ENCODE measurements around the gene SPTBN1. TPM values are rescaled to one million over a fixed set of nuclear protein-coding genes. Genes with fewer than 3 reads are reported as not detected.

Gene SPTBN1
- total RNA-seq, 8 experiments from 2014 or later = 114 to 408 (median 185) TPM

- in situ Hi-C loops (cut with MboI; ENCODE audit: low pct_unique_long_range_greater_than_20kb in 2 of 9, low sequenced_read_pairs in 9 of 9, unreplicated experiment in 9 of 9) = no loop called here
- no peak for ATAC-seq (replicated peaks in 6 of 8)
- WGBS, 10 experiments = 83 to 100% (median 94%) methylated on average over 1 to 3 of the region's 3 CpGs; no CpG with 5 or more reads in 3 of the 10 experiments
- H3K4me1 ChIP-seq (replicated peaks in 1 of 2) = peaks cover 1 to 8% of the 10 kb centered on the region in 2 donors
- no peak overlapping the region for H3K4me3 ChIP-seq
- no peak overlapping the region for H3K27ac ChIP-seq
Measured at GRCh38 chr2:54549430-54549829, 93.3 kb downstream of the SPTBN1 start.

GRCh38 chr2:54549917-54550518 is 93.9 kb downstream of the SPTBN1 start:
- H3K4me3 ChIP-seq = no peak overlapping the region
- ATAC-seq (replicated peaks in 6 of 8) = peak in 5 of 8 experiments; percentile 30 to 76 (median 65)
- in situ Hi-C loops (cut with MboI; ENCODE audit: low pct_unique_long_range_greater_than_20kb in 2 of 9, low sequenced_read_pairs in 9 of 9, unreplicated experiment in 9 of 9) = no loop called here
- WGBS, 10 experiments = 49 to 100% (median 90%) methylated on average over 1 to 4 of the region's 4 CpGs; no CpG with 5 or more reads in 3 of the 10 experiments
- no peak overlapping the region for H3K27ac ChIP-seq
- peaks cover 0 to 8% of the 10 kb centered on the region in 2 donors for H3K4me1 ChIP-seq (replicated peaks in 1 of 2)

- in situ Hi-C loops (cut with MboI; ENCODE audit: low pct_unique_long_range_greater_than_20kb in 2 of 9, low sequenced_read_pairs in 9 of 9, unreplicated experiment in 9 of 9) = no loop called here
- no peak for ATAC-seq (replicated peaks in 6 of 8)
- H3K27ac ChIP-seq = no peak overlapping the region
- peaks cover 0 to 8% of the 10 kb centered on the region in 2 donors for H3K4me1 ChIP-seq (replicated peaks in 1 of 2)
- 45 to 89% (median 67%) methylated on average over 1 to 3 of the region's 3 CpGs; no CpG with 5 or more reads in 4 of the 10 experiments for whole genome bisulfite sequencing, 10 experiments
- no peak overlapping the region for H3K4me3 ChIP-seq
Measured at GRCh38 chr2:54550547-54550946, 94.4 kb downstream of the SPTBN1 start.

GRCh38 chr2:54551123-54551756 is 95.1 kb downstream of the SPTBN1 start:
- Histone ChIP-seq H3K4me3 (no peak overlapping the region), H3K27ac (no peak overlapping the region), H3K4me1 (replicated peaks in 1 of 2) (peaks cover 0 to 5% of the 10 kb centered on the region in 2 donors)
- in situ Hi-C loops (cut with MboI; ENCODE audit: low pct_unique_long_range_greater_than_20kb in 2 of 9, low sequenced_read_pairs in 9 of 9, unreplicated experiment in 9 of 9) = no loop called here
- ATAC-seq (replicated peaks in 6 of 8) = no peak
- WGBS, 10 experiments = 47 to 100% (median 67%) methylated on average over 1 to 4 of the region's 4 CpGs; no CpG with 5 or more reads in 1 of the 10 experiments

- 75 to 100% (median 95%) methylated on average over 1 to 2 of the region's 2 CpGs; no CpG with 5 or more reads in 3 of the 10 experiments for WGBS, 10 experiments
- Histone ChIP-seq H3K4me3 (no peak overlapping the region), H3K27ac (no peak overlapping the region), H3K4me1 (replicated peaks in 1 of 2) (peaks cover 5 to 7% of the 10 kb centered on the region in 2 donors)
- no peak for ATAC-seq (replicated peaks in 6 of 8)
- in situ Hi-C loops (cut with MboI; ENCODE audit: low pct_unique_long_range_greater_than_20kb in 2 of 9, low sequenced_read_pairs in 9 of 9, unreplicated experiment in 9 of 9) = no loop called here
Measured at GRCh38 chr2:54553075-54553474, 96.9 kb downstream of the SPTBN1 start.

GRCh38 chr2:54553775-54554174 is 97.6 kb downstream of the SPTBN1 start:
- WGBS, 10 experiments = 60 to 100% (median 100%) methylated on average over 1 of the region's 1 CpG; no CpG with 5 or more reads in 5 of the 10 experiments
- Histone ChIP-seq H3K4me3 (no peak overlapping the region), H3K27ac (no peak overlapping the region), H3K4me1 (replicated peaks in 1 of 2) (peaks cover 5 to 7% of the 10 kb centered on the region in 2 donors)
- in situ Hi-C loops (cut with MboI; ENCODE audit: low pct_unique_long_range_greater_than_20kb in 2 of 9, low sequenced_read_pairs in 9 of 9, unreplicated experiment in 9 of 9) = no loop called here
- ATAC-seq (replicated peaks in 6 of 8) = no peak

GRCh38 chr2:54555318-54555837 is 99.3 kb downstream of the SPTBN1 start:
- WGBS, 10 experiments = 37 to 100% (median 75%) methylated on average over 1 to 3 of the region's 3 CpGs
- in situ Hi-C loops (cut with MboI; ENCODE audit: low pct_unique_long_range_greater_than_20kb in 2 of 9, low sequenced_read_pairs in 9 of 9, unreplicated experiment in 9 of 9) = no loop called here
- no peak for ATAC-seq (replicated peaks in 6 of 8)
- Histone ChIP-seq H3K4me1 (replicated peaks in 1 of 2) (peaks cover 5 to 7% of the 10 kb centered on the region in 2 donors), H3K27ac (no peak overlapping the region), H3K4me3 (no peak overlapping the region)

- H3K4me3 ChIP-seq = no peak overlapping the region
- no peak overlapping the region for H3K27ac ChIP-seq
- in situ Hi-C loops (cut with MboI; ENCODE audit: low pct_unique_long_range_greater_than_20kb in 2 of 9, low sequenced_read_pairs in 9 of 9, unreplicated experiment in 9 of 9) = no loop called here
- WGBS, 10 experiments = 17 to 100% (median 100%) methylated on average over 1 to 2 of the region's 2 CpGs; no CpG with 5 or more reads in 1 of the 10 experiments
- peaks cover 7 to 16% of the 10 kb centered on the region in 2 donors for H3K4me1 ChIP-seq (replicated peaks in 1 of 2)
- no peak for ATAC-seq (replicated peaks in 6 of 8)
Measured at GRCh38 chr2:54556621-54557121, 100.5 kb downstream of the SPTBN1 start.

GRCh38 chr2:54557211-54557600 is 101.1 kb downstream of the SPTBN1 start:
- ATAC-seq (replicated peaks in 6 of 8) = no peak
- in situ Hi-C loops (cut with MboI; ENCODE audit: low pct_unique_long_range_greater_than_20kb in 2 of 9, low sequenced_read_pairs in 9 of 9, unreplicated experiment in 9 of 9) = no loop called here
- Histone ChIP-seq H3K4me1 (replicated peaks in 1 of 2) (peaks cover 7 to 18% of the 10 kb centered on the region in 2 donors), H3K4me3 (peak overlapping the region in 3 of 5 donors; percentile 33 to 60 (median 51)), H3K27ac (no peak overlapping the region)
- WGBS, 10 experiments = 20 to 86% (median 57%) methylated on average over 1 of the region's 1 CpG; no CpG with 5 or more reads in 5 of the 10 experiments

GRCh38 chr2:54557601-54558187 is 101.6 kb downstream of the SPTBN1 start:
- in situ Hi-C loops (cut with MboI; ENCODE audit: low pct_unique_long_range_greater_than_20kb in 2 of 9, low sequenced_read_pairs in 9 of 9, unreplicated experiment in 9 of 9) = no loop called here
- WGBS, 10 experiments = 0 to 30% (median 2%) methylated on average over 1 to 13 of the region's 48 CpGs; no CpG with 5 or more reads in 3 of the 10 experiments
- Histone ChIP-seq H3K4me3 (peak overlapping the region; percentile 33 to 60 (median 47)), H3K4me1 (replicated peaks in 1 of 2) (peaks cover 7 to 18% of the 10 kb centered on the region in 2 donors), H3K27ac (peak overlapping the region; percentile 37 to 76)
- ATAC-seq (replicated peaks in 6 of 8) = peak in 7 of 8 experiments; percentile 34 to 71 (median 66)

GRCh38 chr2:54558188-54559005 is 102.3 kb downstream of the SPTBN1 start:
- ATAC-seq (replicated peaks in 6 of 8) = peak; percentile 48 to 90 (median 85)
- peak overlapping the region; percentile 33 to 60 (median 47) for H3K4me3 ChIP-seq
- 0 to 8% (median 0%) methylated on average over 2 to 15 of the region's 59 CpGs; no CpG with 5 or more reads in 3 of the 10 experiments for WGBS, 10 experiments
- in situ Hi-C loops (cut with MboI; ENCODE audit: low pct_unique_long_range_greater_than_20kb in 2 of 9, low sequenced_read_pairs in 9 of 9, unreplicated experiment in 9 of 9) = no loop called here
- peaks cover 7 to 18% of the 10 kb centered on the region in 2 donors for H3K4me1 ChIP-seq (replicated peaks in 1 of 2)
- peak overlapping the region; percentile 37 to 76 for H3K27ac ChIP-seq

GRCh38 chr2:54559006-54559445 is 102.9 kb downstream of the SPTBN1 start:
- peaks cover 7 to 18% of the 10 kb centered on the region in 2 donors for H3K4me1 ChIP-seq (replicated peaks in 1 of 2)
- ATAC-seq (replicated peaks in 6 of 8) = peak in 4 of 8 experiments; percentile 1 to 16 (median 4)
- peak overlapping the region; percentile 33 to 60 (median 47) for H3K4me3 ChIP-seq
- WGBS, 10 experiments = 0 to 61% (median 0%) methylated on average over 2 to 3 of the region's 5 CpGs; no CpG with 5 or more reads in 3 of the 10 experiments
- peak overlapping the region in 1 of 2 donors; percentile 76 for H3K27ac ChIP-seq
- in situ Hi-C loops (cut with MboI; ENCODE audit: low pct_unique_long_range_greater_than_20kb in 2 of 9, low sequenced_read_pairs in 9 of 9, unreplicated experiment in 9 of 9) = no loop called here
